HepG2 (cell line): ENCODE data around the gene IGF2BP3. TPM values are rescaled to one million over a fixed set of nuclear protein-coding genes. Genes with fewer than 3 reads are reported as not detected.

Experiments used
- CSRNP1 ChIP-seq: sonication (generic); formaldehyde crosslinking; IDR thresholded peaks from 2 replicates; pipeline ENCODE4 v1.8.1; 2023; ENCODE audit warnings: mild to moderate bottlenecking, missing genetic modification reagents
- FOSL1 ChIP-seq: sonication (generic); formaldehyde crosslinking; IDR thresholded peaks from 2 replicates; pipeline ENCODE4 v1.9.0; 2021; ENCODE audit warnings: missing genetic modification reagents, borderline replicate concordance
- HNRNPL ChIP-seq: fragments of 200-400 bp; formaldehyde crosslinking; IDR thresholded peaks from 2 replicates; pipeline ENCODE4 v1.6.1; 2017; ENCODE audit warnings: mild to moderate bottlenecking, low read depth, low read length
- IKZF4 ChIP-seq: sonication (generic); formaldehyde crosslinking; IDR thresholded peaks from 2 replicates; pipeline ENCODE4 v1.5.1; 2020; ENCODE audit warnings: borderline replicate concordance, mild to moderate bottlenecking, low read depth, missing genetic modification reagents; ENCODE audit errors: not compliant biosample characterization
- JUND ChIP-seq: sonication (generic); formaldehyde crosslinking; IDR thresholded peaks from 2 replicates; pipeline ENCODE4 v1.8.0; 2022; ENCODE audit warnings: mild to moderate bottlenecking, missing genetic modification reagents
- KLF16 ChIP-seq, 2 experiments: sonication (generic) in 1 of 2; formaldehyde crosslinking in 1 of 2; IDR thresholded peaks; 2 replicates each; pipeline versions ENCODE4 v1.6.1 to v1.8.0; 2016 to 2023; ENCODE audit warnings: missing genetic modification reagents in 2 of 2, missing compliant biosample characterization in 1 of 2
- MAFK ChIP-seq, 2 experiments: IDR thresholded peaks in 1 of 2; conservative IDR thresholded peaks in 1 of 2; 2 replicates each; pipeline ENCODE4 v1.6.1; 2011; ENCODE audit warnings: improper control_type of control experiment in 2 of 2, low read length in 2 of 2
- MYC ChIP-seq: sonication (generic); formaldehyde crosslinking; IDR thresholded peaks from 2 replicates; pipeline ENCODE4 v1.9.0; 2021; ENCODE audit warnings: missing genetic modification reagents, borderline replicate concordance
- PCBP1 ChIP-seq: fragments of 200-400 bp; formaldehyde crosslinking; IDR thresholded peaks from 2 replicates; pipeline ENCODE4 v1.6.1; 2017; ENCODE audit warnings: mild to moderate bottlenecking, low read depth, low read length, borderline replicate concordance
- SALL2 ChIP-seq: sonication (generic); formaldehyde crosslinking; IDR thresholded peaks from 2 replicates; pipeline ENCODE4 v1.8.1; 2023; ENCODE audit warnings: mild to moderate bottlenecking, missing genetic modification reagents, inconsistent platforms
- SMC3 ChIP-seq: IDR thresholded peaks from 2 replicates; pipeline ENCODE4 v1.6.1; 2011; ENCODE audit warnings: low read length, improper control_type of control experiment
- ZBED4 ChIP-seq: sonication (generic); formaldehyde crosslinking; IDR thresholded peaks from 2 replicates; pipeline ENCODE4 v1.4.0; 2020; ENCODE audit warnings: missing genetic modification reagents, borderline replicate concordance
- ZNF354B ChIP-seq: sonication (generic); formaldehyde crosslinking; IDR thresholded peaks from 2 replicates; pipeline ENCODE4 v1.8.0; 2022; ENCODE audit warnings: mild to moderate bottlenecking, missing genetic modification reagents
- ZNF644 ChIP-seq: IDR thresholded peaks from 2 replicates; pipeline ENCODE4 v1.6.1; 2016; ENCODE audit warnings: low read depth
- ZSCAN22 ChIP-seq: sonication (generic); formaldehyde crosslinking; IDR thresholded peaks from 2 replicates; pipeline ENCODE4 v1.4.0; 2020; ENCODE audit warnings: mild to moderate bottlenecking, missing genetic modification reagents
- ZSCAN5A ChIP-seq: sonication (generic); formaldehyde crosslinking; IDR thresholded peaks from 2 replicates; pipeline ENCODE4 v1.8.0; 2022; ENCODE audit warnings: mild to moderate bottlenecking, missing genetic modification reagents, borderline replicate concordance
- ZXDC ChIP-seq: sonication (generic); formaldehyde crosslinking; IDR thresholded peaks from 2 replicates; pipeline ENCODE4 v1.5.0; 2020; ENCODE audit warnings: mild to moderate bottlenecking, missing genetic modification reagents
- polyA plus RNA-seq, 8 experiments: library from polyadenylated mRNA; depleted of rRNA in 3 of 8; stranded (reverse) in 7 of 8; unstranded in 1 of 8; fragments of >200 nt; fragmentation: Illumina TruSeq in 4 of 8; extraction: Trizol in 4 of 8; gene quantifications; 2 replicates each; pipeline versions ENCODE4 v1.2.1 to v1.2.3, GENCODE V29; 2011 to 2016; ENCODE audit warnings: low read depth in 4 of 8, missing spikeins in 1 of 8, mixed read lengths in 1 of 8; ENCODE audit not compliant: insufficient read depth in 1 of 8
- total RNA-seq, 5 experiments: library from RNA; depleted of rRNA; stranded (reverse); fragments of >200 nt; fragmentation: Illumina TruSeq; extraction: Trizol; gene quantifications; 2 replicates each; pipeline ENCODE4 v1.2.3, GENCODE V29; 2016; ENCODE audit warnings: low read depth in 1 of 5

The IGF2BP3 gene
- total and polyA plus RNA-seq, 2 of the 13 experiments (the other 11 are each of a cell fraction or from before 2014, with no cell fraction given): 37.7 to 39.5 TPM

- no peak for TF ChIP-seq ZNF354B (CRISPR knock-in tag)
- peak; percentile 63 for TF ChIP-seq SMC3
- no peak for TF ChIP-seq ZSCAN22 (CRISPR knock-in tag)
- peak; percentile 68 to 85 for TF ChIP-seq MAFK (conservative IDR thresholded peaks at IDR 0.05 in 1 of 2, IDR thresholded peaks at IDR 0.05 in 1 of 2; ENCODE audit: low read length in 2 of 2)
- no peak for TF ChIP-seq ZNF644 (CRISPR knock-in tag)
- no peak for TF ChIP-seq ZSCAN5A (CRISPR knock-in tag)
- TF ChIP-seq SALL2 (CRISPR knock-in tag): peak; percentile 37; the same call in 1 of the 2 replicates
- TF ChIP-seq FOSL1 (CRISPR knock-in tag): peak; percentile 67; the same call in 1 of the 2 replicates
- TF ChIP-seq CSRNP1 (CRISPR knock-in tag): 0 out of 2 replicates have a peak, but pooled peaks have one; percentile 43
- TF ChIP-seq MYC (CRISPR knock-in tag): peak; percentile 37; the same call in 1 of the 2 replicates
- 0 out of 2 replicates have a peak, but pooled peaks have one; percentile 4 for TF ChIP-seq HNRNPL
- TF ChIP-seq IKZF4 (CRISPR knock-in tag): no peak
- peak; percentile 65; the same call in 1 of the 2 replicates for TF ChIP-seq JUND (CRISPR knock-in tag)
- no peak for TF ChIP-seq ZXDC
- TF ChIP-seq ZBED4: no peak
- peak in 1 of 2 experiments; percentile 75; a peak in 2 of 4 replicates for TF ChIP-seq KLF16 (CRISPR knock-in tag; IDR thresholded peaks at IDR 0.05)
- TF ChIP-seq PCBP1: no peak
These were observed 197.1 kb downstream of the IGF2BP3 start (continued) for GRCh38 chr7:23273141-23273599.
